SK-N-SH treated with all-trans-retinoic acid at 6 μM for 48 hours (cell line): ENCODE data around the gene DMRTB1.

Experiments used
- CSRNP3 ChIP-seq: fragments of 250-450 bp; sonication (Bioruptor Pico); IDR thresholded peaks from 2 replicates; pipeline ENCODE4 v1.5.1; 2021; ENCODE audit warnings: mild to moderate bottlenecking, moderate library complexity
- POU6F1 ChIP-seq: fragments of 250-450 bp; sonication (Bioruptor Pico); IDR thresholded peaks from 2 replicates; pipeline ENCODE4 v1.8.0; 2021; ENCODE audit warnings: low read depth, mild to moderate bottlenecking, moderate library complexity, borderline replicate concordance
- ZC3H10 ChIP-seq: fragments of 250-450 bp; sonication (Bioruptor Pico); IDR thresholded peaks from 2 replicates; pipeline ENCODE4 v1.5.1; 2021; ENCODE audit warnings: mild to moderate bottlenecking, moderate library complexity
- ZFP30 ChIP-seq: fragments of 450-650 bp; formaldehyde crosslinking; IDR thresholded peaks from 2 replicates; pipeline ENCODE4 v1.5.0; 2022; ENCODE audit warnings: mild to moderate bottlenecking, moderate library complexity

- TF ChIP-seq CSRNP3, result no peak
- TF ChIP-seq ZFP30 (CRISPR knock-in tag), result no peak
- TF ChIP-seq ZC3H10 (CRISPR knock-in tag), result no peak
- no peak for TF ChIP-seq POU6F1
Measured at GRCh38 chr1:53483170-53483569, 24.0 kb downstream of the DMRTB1 start.
